ENCODE data around the gene COL6A6.
"Not testable (repeated sequence)": the region's sequence is repeated elsewhere in the genome, so short reads cannot be mapped to it uniquely, and the experiment has no call there.

COL6A6 gene

DNA sequence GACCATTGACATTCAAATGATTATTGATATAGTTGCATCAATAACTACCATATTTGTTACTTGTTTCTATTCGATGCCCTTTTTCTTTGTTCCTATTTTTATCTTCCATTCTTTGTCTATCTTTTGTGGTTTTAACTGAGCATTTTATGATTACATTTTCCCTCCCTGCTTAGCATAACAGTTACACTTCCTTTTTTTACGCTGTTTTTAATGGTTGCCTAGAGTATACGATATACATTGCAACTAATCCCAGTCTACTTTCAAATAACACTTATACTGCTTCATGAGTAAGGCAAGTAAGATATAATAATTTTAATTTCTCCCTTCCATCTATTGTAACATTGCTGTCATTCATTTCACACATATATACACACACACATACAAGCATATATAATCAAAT, 26.3 kb downstream of the COL6A6 start:
- DNase-seq (ENCODE audit: extremely low spot score) = no peak
- CTCF ChIA-PET = interaction anchor here (1.4 kb wide), 1 partner anchor 8 kb away, joined by 3 read pairs; no protein-coding TSS in a partner anchor
- TF ChIP-seq, protein P1, sequence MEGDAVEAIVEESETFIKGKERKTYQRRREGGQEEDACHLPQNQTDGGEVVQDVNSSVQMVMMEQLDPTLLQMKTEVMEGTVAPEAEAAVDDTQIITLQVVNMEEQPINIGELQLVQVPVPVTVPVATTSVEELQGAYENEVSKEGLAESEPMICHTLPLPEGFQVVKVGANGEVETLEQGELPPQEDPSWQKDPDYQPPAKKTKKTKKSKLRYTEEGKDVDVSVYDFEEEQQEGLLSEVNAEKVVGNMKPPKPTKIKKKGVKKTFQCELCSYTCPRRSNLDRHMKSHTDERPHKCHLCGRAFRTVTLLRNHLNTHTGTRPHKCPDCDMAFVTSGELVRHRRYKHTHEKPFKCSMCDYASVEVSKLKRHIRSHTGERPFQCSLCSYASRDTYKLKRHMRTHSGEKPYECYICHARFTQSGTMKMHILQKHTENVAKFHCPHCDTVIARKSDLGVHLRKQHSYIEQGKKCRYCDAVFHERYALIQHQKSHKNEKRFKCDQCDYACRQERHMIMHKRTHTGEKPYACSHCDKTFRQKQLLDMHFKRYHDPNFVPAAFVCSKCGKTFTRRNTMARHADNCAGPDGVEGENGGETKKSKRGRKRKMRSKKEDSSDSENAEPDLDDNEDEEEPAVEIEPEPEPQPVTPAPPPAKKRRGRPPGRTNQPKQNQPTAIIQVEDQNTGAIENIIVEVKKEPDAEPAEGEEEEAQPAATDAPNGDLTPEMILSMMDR (IDR thresholded peaks at IDR 0.05; ENCODE audit: control extremely low read depth, extremely low read depth, low read depth, missing control alignments) = no peak
- POLR2A ChIA-PET = no interaction called here

DNA sequence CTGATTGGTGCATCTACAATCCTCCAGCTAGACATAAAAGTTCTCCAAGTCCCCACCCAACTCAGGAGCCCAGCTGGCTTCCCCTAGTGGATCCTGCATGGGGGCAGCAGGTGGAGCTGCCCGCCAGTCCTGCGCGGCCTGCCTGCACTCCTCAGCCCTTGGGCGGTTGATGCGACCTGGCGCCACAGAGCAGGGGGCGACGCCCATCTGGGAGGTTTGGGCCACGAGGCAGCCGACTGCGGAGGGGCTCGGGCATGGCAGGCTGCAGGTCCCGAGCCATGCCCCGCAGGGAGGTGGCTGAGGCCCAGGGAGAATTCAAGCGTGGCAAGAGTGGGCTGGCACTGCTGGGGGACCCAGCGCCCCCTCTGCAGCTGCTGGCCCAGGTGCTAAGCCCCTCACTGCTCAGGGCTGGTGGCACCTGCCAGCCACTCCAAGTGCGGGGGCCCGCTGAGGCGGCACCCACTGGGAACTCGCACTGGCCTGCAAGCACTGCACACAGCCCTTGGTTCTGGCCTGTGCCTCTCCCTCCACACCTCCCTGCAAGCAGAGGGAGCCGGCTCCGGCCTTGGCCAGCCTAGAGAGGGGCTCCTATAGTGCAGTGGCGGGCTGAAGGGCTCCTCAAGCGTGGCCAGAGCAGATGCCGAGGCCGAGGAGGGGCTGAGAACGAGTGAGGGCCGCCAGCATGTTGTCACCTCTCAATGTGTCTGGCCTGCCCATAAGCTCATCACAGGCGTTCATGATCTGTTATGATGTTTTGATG, 30.1 kb downstream of the COL6A6 start:
- ChIA-PET CTCF (interaction anchor here (1.1 to 1.9 kb wide), 3 partner anchors 9 to 24 kb away, joined by 3 to 4 read pairs (median 3); no protein-coding TSS in a partner anchor), POLR2A (no interaction called here)
- no peak for DNase-seq (ENCODE audit: extremely low spot score)
- TF ChIP-seq, protein P1 (IDR thresholded peaks at IDR 0.05; ENCODE audit: control extremely low read depth, extremely low read depth, low read depth, missing control alignments) = no peak

DNA sequence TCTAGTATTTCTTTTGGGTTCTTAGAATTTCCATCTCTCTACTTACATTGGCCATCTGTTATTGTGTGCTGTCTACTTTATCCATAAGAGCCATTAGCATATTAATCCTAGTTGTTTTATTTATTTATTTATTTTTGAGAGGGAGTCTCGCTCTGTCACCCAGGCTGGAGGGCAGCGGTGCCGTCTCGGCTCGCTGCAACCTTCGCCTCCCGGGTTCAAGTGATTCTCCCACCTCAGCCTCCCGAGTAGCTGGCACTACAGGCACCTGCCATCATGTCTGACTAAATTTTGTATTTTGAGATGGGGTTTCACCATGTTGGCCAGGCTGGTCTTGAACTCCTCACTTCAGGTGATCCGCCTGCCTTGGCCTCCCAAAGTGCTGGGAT, 30.7 kb downstream of the COL6A6 start:
- CTCF ChIA-PET; POLR2A ChIA-PET; DNase-seq (ENCODE audit: extremely low spot score): not testable (repeated sequence)

DNA sequence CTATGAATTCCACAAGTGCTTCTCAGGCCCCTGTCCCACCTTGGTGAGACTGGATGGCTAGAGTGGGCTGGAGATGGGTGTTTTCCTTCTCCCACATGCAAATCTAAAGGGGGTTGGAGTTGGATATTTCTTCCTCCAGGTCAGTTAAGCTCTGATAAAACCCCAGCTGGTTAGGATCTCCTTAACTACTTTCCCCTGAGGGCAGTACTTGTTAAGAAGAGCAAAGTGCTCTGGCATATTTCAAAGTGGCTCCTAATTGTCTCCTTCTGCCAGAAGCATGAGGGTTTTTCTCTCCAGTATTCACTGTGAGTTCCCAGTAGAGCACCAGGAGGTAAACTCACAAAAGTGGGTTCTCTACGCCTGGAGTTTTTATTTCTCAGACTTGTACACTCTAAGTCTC, 31.4 kb downstream of the COL6A6 start:
- POLR2A ChIA-PET = no interaction called here
- DNase-seq (ENCODE audit: extremely low spot score) = no peak
- CTCF ChIA-PET = no interaction called here
- TF ChIP-seq, protein P1 (IDR thresholded peaks at IDR 0.05; ENCODE audit: control extremely low read depth, extremely low read depth, low read depth, missing control alignments) = no peak

DNA sequence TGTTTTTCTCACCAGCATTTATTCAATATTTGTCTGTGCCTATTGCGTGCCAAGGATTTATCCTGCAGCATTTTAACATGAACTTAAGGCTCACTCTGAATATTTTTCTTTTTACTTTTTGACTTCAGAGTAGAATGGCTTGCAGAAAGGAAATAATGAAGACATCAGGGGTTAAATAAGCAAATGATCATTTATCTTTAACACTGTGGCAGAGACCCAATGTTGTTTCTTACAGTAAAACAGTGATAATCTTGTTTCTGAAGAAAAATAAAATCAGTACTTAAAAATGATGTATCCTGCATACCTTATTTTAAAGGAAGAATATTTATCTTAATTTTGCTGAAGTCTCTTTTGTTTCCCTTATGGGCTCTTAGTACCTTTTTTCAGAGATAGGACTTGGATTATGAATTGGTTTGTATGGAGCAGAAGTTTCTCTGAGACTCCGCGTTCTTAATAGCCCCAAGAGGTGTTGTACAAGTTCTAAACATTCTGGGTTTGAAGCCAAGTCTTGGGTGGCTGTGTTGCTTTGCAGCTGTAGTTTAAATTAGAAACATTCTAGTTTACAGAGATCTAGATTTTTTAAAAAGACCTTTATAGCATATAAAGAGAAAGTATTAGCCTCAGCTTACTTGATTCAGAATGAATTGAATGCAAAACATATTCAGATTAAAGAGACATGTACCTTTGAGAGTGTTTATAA, 40.5 kb downstream of the COL6A6 start:
- ChIA-PET CTCF (interaction anchor here (1.0 to 1.4 kb wide), 2 partner anchors 15 to 20 kb away, joined by 3 read pairs; no protein-coding TSS in a partner anchor), POLR2A (no interaction called here)
- TF ChIP-seq, protein P1 (IDR thresholded peaks at IDR 0.05; ENCODE audit: control extremely low read depth, extremely low read depth, low read depth, missing control alignments) = no peak
- DNase-seq (ENCODE audit: extremely low spot score) = no peak

DNA sequence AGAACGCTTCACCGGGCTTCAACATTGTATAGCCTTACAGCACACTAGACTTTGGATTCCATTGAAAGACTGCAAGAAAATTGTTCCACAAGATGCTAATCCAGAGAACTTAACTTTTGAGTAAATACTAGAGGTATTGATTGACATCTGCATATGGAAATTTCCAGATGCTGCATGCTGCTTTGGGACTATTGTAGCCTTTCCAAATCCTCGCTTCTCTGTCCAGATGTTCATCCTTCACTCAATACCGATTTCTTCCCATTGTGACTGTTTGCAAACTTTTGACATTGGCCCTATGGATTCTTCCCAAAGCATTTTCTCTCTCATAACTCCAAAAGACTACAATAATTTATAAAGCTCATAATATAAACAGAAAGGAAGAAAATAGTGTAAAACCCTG, 41.4 kb downstream of the COL6A6 start:
- CTCF ChIA-PET = interaction anchor here (1.2 to 1.4 kb wide), 2 partner anchors 12 to 16 kb away, joined by 3 read pairs; no protein-coding TSS in a partner anchor
- no peak for DNase-seq (ENCODE audit: extremely low spot score)
- POLR2A ChIA-PET = no interaction called here
- TF ChIP-seq, protein P1 (IDR thresholded peaks at IDR 0.05; ENCODE audit: control extremely low read depth, extremely low read depth, low read depth, missing control alignments) = no peak

DNA sequence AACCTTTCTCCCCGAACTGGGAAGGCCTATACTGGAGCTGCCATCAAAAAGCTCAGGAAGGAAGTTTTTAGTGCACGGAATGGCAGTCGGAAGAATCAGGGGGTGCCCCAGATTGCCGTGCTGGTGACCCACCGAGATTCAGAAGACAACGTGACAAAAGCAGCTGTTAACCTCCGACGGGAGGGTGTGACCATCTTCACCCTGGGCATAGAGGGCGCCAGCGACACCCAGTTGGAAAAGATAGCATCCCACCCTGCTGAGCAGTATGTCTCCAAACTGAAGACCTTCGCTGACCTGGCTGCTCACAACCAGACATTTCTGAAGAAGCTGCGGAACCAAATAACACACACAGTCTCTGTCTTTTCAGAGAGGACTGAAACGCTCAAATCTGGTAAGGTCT, 48.2 kb downstream of the COL6A6 start:
- POLR2A ChIA-PET = no interaction called here
- TF ChIP-seq, protein P1 (IDR thresholded peaks at IDR 0.05; ENCODE audit: control extremely low read depth, extremely low read depth, low read depth, missing control alignments) = no peak
- CTCF ChIA-PET = no interaction called here
- no peak for DNase-seq (ENCODE audit: extremely low spot score)

Data from GM10248 (cell line).